ENCODE data around the gene RBM44.

The RBM44 gene

GRCh38 chr2:237863102-237863511 lies 64.5 kb downstream of the RBM44 start:
- TF ChIP-seq GABPA (IDR thresholded peaks at IDR 0.05; ENCODE audit: low read depth) = no peak
- no peak for TF ChIP-seq REST (IDR thresholded peaks at IDR 0.05; ENCODE audit: insufficient replicate concordance, low read depth)
- TF ChIP-seq POLR2AphosphoS5 (IDR thresholded peaks at IDR 0.05; ENCODE audit: low read depth) = no peak
- H3K27ac ChIP-seq (replicated peaks) = no peak overlapping the region
- peaks cover 11% of the 10 kb centered on the region for H3K27me3 ChIP-seq (ENCODE audit: insufficient read depth, poor library complexity, severe bottlenecking)
- H3K4me3 ChIP-seq (replicated peaks; ENCODE audit: insufficient read depth, low read length) = no peak overlapping the region
- DNase-seq (ENCODE audit: low read depth in 1 of 2, low spot score in 1 of 2) = no peak

- Histone ChIP-seq H3K27me3 (ENCODE audit: insufficient read depth, poor library complexity, severe bottlenecking) (peaks cover 10% of the 10 kb centered on the region), H3K27ac (replicated peaks) (no peak overlapping the region), H3K4me3 (replicated peaks; ENCODE audit: insufficient read depth, low read length) (no peak overlapping the region)
- no peak for DNase-seq (ENCODE audit: low read depth in 1 of 2, low spot score in 1 of 2)
- TF ChIP-seq SPI1 (IDR thresholded peaks at IDR 0.05; ENCODE audit: borderline replicate concordance, low read depth) (no peak), CTCF (IDR thresholded peaks at IDR 0.05; ENCODE audit: insufficient read depth, low read length) (no peak), REST (IDR thresholded peaks at IDR 0.05; ENCODE audit: insufficient replicate concordance, low read depth) (no peak), GABPA (IDR thresholded peaks at IDR 0.05; ENCODE audit: low read depth) (no peak), POLR2AphosphoS5 (IDR thresholded peaks at IDR 0.05; ENCODE audit: low read depth) (no peak)
Measured at GRCh38 chr2:237863689-237864443, 65.3 kb downstream of the RBM44 start.

GRCh38 chr2:237864444-237864931 lies 65.9 kb downstream of the RBM44 start:
- Histone ChIP-seq H3K4me3 (replicated peaks; ENCODE audit: insufficient read depth, low read length) (no peak overlapping the region), H3K27me3 (ENCODE audit: insufficient read depth, poor library complexity, severe bottlenecking) (peaks cover 6% of the 10 kb centered on the region), H3K27ac (replicated peaks) (no peak overlapping the region)
- DNase-seq (ENCODE audit: low read depth in 1 of 2, low spot score in 1 of 2) = no peak
- TF ChIP-seq GABPA (IDR thresholded peaks at IDR 0.05; ENCODE audit: low read depth) (no peak), SPI1 (IDR thresholded peaks at IDR 0.05; ENCODE audit: borderline replicate concordance, low read depth) (no peak)

- no peak overlapping the region for H3K27ac ChIP-seq (replicated peaks)
- H3K27me3 ChIP-seq (ENCODE audit: insufficient read depth, poor library complexity, severe bottlenecking) = peaks cover 4% of the 10 kb centered on the region
- no peak for DNase-seq (ENCODE audit: low read depth in 1 of 2, low spot score in 1 of 2)
- TF ChIP-seq GABPA (IDR thresholded peaks at IDR 0.05; ENCODE audit: low read depth) (no peak), REST (IDR thresholded peaks at IDR 0.05; ENCODE audit: insufficient replicate concordance, low read depth) (no peak), POLR2AphosphoS5 (IDR thresholded peaks at IDR 0.05; ENCODE audit: low read depth) (no peak), SPI1 (IDR thresholded peaks at IDR 0.05; ENCODE audit: borderline replicate concordance, low read depth) (no peak), CTCF (IDR thresholded peaks at IDR 0.05; ENCODE audit: insufficient read depth, low read length) (no peak)
- no peak overlapping the region for H3K4me3 ChIP-seq (replicated peaks; ENCODE audit: insufficient read depth, low read length)
Measured at GRCh38 chr2:237864940-237865622, 66.5 kb downstream of the RBM44 start.
